NCI-H1930 (cell line): ENCODE data around the gene TRMT6.
A peak's percentile ranks its signal among the peaks of the same experiment; 100 is the strongest.

Experiments used
- DNase-seq, 2 experiments: peaks; one replicate each; lab custom pipeline; 2025; lab: John Stamatoyannopoulos, UW

The TRMT6 gene

GRCh38 chr20:5949943-5950270 is 426 bp downstream of the TRMT6 start:
- no peak for DNase-seq

DNA sequence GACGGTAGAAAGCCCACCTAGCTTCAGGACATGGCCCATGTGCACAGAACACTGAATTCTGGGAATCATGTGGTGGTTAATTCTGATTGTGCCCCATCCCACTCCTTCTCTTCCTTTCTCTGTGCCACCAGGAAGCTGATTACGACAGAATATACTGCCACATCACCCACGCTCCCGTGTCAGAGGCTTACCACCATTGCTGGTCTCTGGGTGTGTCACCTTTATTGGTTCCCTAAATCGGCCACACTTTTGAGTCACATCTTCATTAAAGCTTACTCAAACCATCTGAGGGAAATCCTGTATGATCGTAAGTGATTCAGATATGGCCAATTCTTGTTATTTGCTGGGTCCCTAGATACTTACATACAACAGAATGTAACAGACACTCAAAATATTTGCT is 3.1 kb downstream of the TRMT6 start:
- DNase-seq, result no peak

DNA sequence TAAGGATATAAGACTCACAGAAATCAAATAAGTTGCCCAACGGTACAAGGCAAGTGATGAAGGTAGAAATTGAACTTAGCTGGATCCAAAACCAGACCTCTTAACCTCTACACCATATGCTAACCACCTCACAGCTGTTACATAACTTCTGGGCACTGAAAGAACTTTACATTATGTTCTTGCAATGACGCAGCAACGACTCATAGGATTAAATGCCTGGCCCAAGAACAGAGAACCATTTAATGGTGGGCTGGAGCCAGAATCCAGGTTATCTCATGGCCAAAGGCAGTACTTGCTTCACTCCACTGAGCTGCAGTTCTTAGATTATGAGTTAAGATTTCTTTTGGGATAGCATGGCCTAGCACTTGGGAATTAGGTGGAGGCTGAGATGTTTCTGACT is 4.4 kb downstream of the TRMT6 start:
- DNase-seq, result no peak

DNA sequence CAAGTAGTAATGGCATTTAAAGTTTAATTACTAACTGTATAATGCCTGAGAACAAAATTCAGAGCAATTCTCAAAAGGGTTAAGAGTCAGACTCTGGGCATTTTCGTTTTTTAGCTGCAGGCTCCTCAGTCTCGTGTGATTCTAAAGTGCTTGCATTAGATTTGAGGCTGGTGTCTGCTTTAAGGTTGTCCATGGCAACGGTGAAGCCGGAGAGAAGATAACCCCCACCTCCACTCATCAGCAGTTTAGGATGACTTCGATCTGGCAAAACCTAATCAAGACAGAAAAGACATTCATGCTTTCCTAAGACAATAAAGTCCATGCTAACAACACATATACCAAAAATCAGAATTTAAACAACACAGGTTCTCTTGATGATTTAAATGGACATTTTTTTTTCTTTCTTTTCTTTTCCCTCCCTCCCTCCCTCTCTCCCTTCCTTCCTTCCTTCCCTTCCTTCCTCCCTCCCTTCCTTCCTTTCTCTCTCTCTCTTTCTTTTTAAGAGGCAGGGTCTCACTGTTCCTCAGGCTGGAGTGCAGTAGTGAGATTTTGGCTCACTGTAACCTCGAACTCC is 11.8 kb downstream of the TRMT6 start:
- DNase-seq, result no peak

- DNase-seq, result no peak
Measured at GRCh38 chr20:5936238-5936637, 14.1 kb downstream of the TRMT6 start.

DNA sequence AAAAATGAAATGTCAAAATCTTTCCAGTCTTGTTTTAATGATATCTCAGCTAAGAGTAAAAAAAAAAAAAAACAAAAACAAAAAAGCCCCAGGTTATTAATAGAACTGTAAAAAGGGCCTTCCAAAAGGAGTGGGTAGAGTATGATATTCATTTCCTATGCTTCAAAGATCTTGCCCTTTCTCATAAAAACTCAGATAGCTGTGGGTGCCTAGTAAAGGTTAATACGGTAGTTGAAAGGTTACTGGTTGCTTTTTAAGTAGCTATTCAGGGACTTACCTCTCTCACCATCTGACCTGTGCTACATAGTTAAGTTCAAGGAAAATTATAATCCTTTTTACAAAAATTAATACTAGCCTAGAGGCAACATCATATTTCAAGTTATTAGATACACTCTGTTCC is 14.9 kb downstream of the TRMT6 start:
- DNase-seq, result no peak

GRCh38 chr20:5933802-5934436 is 16.4 kb downstream of the TRMT6 start:
- peak; percentile 7 to 24 for DNase-seq

DNA sequence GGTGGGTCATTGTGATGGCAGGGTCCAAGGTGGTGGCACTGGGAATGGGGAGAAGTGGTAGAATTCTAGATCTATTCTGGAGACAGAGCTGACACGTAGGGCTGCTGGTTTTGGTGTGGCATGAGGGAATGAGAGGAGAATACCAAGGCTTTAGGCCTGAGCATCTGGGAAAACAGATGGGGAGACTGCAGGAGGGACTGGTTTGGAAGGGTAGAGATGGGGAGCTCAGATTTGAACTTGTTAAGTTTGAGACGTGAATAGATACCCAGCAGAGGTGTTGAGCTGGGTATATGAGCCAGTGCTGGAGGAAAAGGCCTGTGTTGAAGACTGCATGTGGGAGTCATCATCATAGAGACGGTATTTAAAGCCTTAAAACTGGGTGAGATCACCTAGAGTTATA is 17.5 kb downstream of the TRMT6 start:
- DNase-seq, result no peak

GRCh38 chr20:5931411-5931810 is 18.9 kb downstream of the TRMT6 start:
- DNase-seq, result no peak

- DNase-seq, result no peak
Measured at GRCh38 chr20:5928836-5929715, 21.3 kb downstream of the TRMT6 start.

DNA sequence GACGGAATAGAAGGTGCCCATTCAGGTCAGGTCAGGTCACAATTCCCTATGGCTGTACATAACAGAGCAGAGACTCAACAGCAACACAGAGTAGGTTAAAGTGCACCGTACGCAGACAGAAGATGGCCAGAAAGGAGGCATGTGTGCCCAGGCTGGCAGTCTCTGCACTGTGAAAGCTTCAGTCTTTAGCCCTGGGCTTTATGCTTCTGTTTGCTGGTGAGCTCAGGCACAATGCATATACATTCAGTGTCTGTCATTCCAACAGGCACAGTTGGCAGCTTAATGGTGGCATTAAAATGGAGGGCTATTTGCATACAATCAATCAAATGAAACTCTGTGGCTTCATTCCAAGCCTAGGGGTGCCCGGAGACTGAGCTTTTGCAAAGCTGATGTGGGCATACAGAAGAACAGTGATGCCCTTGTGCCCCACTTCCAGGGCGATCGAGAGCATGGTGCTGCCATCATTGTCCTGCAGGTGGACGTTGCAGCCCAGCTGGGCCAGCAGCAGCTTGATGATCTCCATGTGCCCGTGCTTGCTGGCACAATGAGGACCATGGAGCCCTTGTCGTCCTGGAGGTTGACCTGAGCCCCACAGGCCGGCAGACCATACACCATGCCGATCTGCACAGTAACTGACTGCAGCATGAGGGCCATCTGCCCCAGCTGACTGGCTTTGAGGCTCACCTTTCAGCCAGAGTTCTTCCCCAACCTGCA is 22.4 kb downstream of the TRMT6 start:
- no peak for DNase-seq

- no peak for DNase-seq
Measured at GRCh38 chr20:5925551-5925950, 24.8 kb downstream of the TRMT6 start.

- DNase-seq, result no peak
Measured at GRCh38 chr20:5923493-5923892, 26.8 kb downstream of the TRMT6 start.

- no peak for DNase-seq
Measured at GRCh38 chr20:5920581-5920980, 29.8 kb downstream of the TRMT6 start.

- no peak for DNase-seq
Measured at GRCh38 chr20:5919626-5920544, 30.4 kb downstream of the TRMT6 start.

DNA sequence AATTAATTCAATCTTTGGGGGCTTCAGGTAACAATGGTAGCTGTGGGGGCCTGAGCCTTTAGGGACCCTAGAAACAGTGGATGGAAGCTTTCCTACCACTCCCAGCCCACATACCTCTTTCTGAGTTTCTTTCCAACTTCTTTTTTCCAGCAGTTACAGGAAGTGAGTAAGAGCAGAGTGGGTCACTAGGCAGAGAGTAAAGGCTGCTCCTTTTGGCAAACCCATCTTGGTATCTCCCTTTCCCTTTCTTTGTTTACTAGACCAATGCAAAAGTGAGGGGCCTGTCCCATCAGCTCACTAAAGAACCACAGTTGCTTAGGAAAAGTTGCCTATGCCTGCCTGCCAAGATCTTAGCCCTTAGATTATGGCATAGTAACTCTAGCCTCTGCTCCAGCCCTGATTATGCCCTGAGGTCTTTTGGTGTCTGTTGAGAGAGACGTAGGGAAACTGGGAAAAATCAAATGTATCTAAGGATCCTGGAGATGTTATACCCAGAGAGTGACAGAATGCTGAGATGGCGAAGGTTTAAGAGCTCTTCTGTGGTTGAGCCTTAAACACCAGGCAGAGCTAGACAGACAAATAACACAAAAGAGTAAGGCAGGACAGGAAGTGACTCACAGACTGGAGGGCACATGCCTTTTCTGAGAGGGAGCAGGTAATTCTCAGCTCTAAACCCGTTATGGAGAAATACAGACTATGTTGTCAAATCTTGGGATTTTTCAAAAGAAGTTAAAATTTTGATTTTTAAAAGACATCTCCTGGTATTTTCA is 31.3 kb downstream of the TRMT6 start:
- no peak for DNase-seq

GRCh38 chr20:5914859-5915258 is 35.5 kb downstream of the TRMT6 start:
- no peak for DNase-seq

DNA sequence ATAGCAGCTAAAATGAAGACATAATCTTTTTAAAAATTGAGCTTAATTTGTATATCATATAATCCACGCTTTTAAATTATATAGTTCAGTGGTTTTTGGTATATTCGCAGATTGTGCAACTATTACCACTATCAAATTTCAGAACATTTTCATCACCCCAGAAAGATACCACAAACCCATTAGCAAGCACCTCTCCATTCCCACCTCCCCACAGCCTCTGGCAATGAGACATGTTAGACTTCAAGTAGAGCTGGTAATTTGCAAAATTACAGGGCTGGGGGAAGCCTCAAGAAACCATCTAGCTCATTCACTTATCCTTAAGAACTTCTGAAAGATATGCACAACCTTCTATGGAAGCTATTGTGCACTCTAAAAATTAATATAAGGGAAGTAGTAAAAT is 37.2 kb downstream of the TRMT6 start:
- no peak for DNase-seq

- peak; percentile 41 to 58 for DNase-seq
Measured at GRCh38 chr20:5910186-5910585, 40.1 kb downstream of the TRMT6 start.

- no peak for DNase-seq
Measured at GRCh38 chr20:5908981-5909380, 41.4 kb downstream of the TRMT6 start.

- DNase-seq, result no peak
Measured at GRCh38 chr20:5900908-5901307, 49.4 kb downstream of the TRMT6 start.
